ENCODE results near the gene DET1. TPM values are rescaled to one million over a fixed set of nuclear protein-coding genes. Genes with fewer than 3 reads are reported as not detected.
"Not testable (repeated sequence)": the region's sequence is repeated elsewhere in the genome, so short reads cannot be mapped to it uniquely, and the experiment has no call there.

DET1 gene
- total RNA-seq, 4 donors from 2014 or later, result 4.1 to 8.7 (median 6.7) TPM

DNA sequence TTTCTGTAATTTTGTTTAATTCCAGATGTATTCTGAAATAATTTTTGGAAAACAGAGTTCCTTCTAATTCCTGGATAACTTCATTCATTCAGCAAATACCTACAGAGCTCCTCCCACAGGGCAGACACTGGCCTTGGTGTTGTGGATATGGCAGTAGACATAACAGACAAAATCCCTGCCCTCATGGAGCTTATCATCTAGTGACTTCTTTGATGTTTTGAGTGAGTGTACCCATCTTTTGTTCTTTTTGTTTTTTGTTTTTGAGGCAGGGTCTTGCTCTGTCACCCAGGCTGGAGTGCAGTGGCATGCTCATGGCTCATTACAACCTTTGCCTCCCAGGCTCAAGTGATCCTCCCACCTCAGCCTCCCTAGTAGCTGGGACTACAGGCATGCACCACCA, 21.1 kb downstream of the DET1 start:
- DNase-seq (ENCODE audit: low spot score) (no peak), ATAC-seq (ENCODE audit: low FRiP score) (no peak)
- TF ChIP-seq, protein P1, sequence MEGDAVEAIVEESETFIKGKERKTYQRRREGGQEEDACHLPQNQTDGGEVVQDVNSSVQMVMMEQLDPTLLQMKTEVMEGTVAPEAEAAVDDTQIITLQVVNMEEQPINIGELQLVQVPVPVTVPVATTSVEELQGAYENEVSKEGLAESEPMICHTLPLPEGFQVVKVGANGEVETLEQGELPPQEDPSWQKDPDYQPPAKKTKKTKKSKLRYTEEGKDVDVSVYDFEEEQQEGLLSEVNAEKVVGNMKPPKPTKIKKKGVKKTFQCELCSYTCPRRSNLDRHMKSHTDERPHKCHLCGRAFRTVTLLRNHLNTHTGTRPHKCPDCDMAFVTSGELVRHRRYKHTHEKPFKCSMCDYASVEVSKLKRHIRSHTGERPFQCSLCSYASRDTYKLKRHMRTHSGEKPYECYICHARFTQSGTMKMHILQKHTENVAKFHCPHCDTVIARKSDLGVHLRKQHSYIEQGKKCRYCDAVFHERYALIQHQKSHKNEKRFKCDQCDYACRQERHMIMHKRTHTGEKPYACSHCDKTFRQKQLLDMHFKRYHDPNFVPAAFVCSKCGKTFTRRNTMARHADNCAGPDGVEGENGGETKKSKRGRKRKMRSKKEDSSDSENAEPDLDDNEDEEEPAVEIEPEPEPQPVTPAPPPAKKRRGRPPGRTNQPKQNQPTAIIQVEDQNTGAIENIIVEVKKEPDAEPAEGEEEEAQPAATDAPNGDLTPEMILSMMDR (IDR thresholded peaks at IDR 0.05), result no peak

DNA sequence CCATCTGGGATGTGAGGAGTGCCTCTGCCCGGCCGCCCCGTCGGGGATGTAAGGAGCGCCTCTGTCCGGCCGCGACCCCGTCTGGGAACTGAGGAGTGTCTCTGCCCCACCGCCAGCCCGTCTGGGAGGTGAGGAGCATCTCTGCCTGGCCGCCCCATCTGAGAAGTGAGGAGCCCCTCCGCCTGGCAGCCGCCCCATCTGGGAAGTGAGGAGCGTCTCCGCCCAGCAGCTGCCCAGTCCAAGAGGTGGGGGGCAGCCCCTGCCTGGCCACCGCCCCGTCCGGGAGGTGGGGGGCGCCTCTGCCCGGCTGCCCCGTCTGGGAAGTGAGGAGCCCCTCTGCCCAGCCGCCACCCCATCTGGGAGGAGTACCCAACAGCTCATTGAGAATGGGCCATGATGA, 22.4 kb downstream of the DET1 start:
- not testable (repeated sequence) for ATAC-seq (ENCODE audit: low FRiP score)

DNA sequence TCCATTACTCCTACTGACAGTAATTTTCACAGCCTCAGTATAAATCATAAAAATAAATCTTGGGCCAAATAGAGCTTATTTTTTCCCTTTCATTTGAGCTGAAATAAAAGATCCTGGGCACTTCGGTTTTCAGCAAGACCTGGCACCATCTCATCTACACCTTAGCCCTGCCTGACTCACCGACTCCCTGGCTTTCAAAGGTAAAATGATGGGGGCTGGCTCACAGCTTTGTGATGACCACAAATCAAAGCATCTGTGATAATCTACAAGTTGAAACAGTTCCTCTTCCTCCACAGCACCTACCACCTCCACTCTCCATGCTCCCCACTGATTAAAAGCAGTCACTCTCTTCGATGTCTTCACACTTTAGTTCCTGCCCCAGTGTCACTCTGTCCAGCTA, 27.6 kb downstream of the DET1 start:
- TF ChIP-seq, protein P1 (IDR thresholded peaks at IDR 0.05), result no peak
- DNase-seq (ENCODE audit: low spot score), result no peak
- no peak for ATAC-seq (ENCODE audit: low FRiP score)

More for the DNA sequence above, 22.4 kb downstream of the DET1 start:
- DNase-seq (ENCODE audit: low spot score), result not testable (repeated sequence)

DNA sequence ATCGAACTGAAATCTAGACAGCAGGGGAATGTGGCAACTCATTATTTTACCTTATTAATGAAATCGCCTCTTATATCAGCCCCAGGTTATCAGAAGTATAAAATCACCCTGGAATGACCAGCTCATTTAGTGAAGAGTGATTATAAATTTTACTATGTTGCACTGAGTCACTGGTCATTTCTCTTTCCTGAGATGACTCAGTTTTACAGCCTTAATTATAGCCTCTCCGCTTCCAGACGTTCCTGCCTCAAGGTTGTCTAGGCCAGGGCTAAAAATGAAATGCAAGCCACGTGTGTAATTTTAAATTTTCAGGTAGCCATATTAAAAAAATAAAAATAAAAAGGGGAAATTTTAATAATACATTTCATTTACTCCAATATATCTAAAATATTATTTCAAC, 33.3 kb downstream of the DET1 start:
- no peak for ATAC-seq (ENCODE audit: low FRiP score)
- TF ChIP-seq, protein P1 (IDR thresholded peaks at IDR 0.05), result no peak
- DNase-seq (ENCODE audit: low spot score), result no peak

DNA sequence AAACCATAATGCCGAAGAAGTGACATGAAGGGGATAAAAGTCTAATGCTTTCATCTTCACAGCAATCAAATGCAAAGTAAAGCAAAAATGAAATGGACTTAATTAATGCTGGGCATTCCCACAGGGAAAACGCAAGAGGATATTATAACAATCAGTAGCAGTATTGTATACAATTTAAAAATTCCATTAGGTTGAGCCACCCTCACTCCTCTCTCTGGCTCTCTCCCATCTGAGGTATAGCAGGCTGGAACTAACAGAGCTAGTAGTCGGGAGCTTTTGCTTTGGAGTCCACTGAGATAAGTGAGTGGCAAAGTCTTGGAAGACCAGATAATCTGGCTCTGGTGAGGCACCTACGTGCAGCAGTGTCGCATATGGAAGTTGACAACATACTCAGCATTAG, 33.9 kb downstream of the DET1 start:
- DNase-seq (ENCODE audit: low spot score) (no peak), ATAC-seq (ENCODE audit: low FRiP score) (no peak)
- TF ChIP-seq, protein P1 (IDR thresholded peaks at IDR 0.05), result no peak

DNA sequence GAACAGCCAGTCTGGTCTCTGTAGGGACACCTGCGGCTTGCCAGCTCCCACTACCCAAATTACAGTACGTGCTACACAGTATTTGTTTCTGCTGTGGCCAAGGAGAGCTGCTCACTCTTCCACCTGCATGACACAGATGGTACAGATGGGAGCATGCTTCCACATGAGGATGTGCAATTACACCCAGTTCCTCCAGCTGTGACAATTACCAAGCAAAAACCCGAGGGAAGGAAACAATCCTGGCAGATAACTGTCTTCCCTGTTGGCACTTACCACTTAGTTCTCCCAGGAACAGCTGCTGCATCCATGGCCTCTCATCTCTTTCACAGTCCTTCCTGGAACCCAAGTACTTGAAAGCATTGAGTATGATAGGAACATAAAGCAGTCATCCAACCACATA, 34.4 kb downstream of the DET1 start:
- DNase-seq (ENCODE audit: low spot score) (no peak), ATAC-seq (ENCODE audit: low FRiP score) (no peak)
- TF ChIP-seq, protein P1 (IDR thresholded peaks at IDR 0.05), result no peak

DNA sequence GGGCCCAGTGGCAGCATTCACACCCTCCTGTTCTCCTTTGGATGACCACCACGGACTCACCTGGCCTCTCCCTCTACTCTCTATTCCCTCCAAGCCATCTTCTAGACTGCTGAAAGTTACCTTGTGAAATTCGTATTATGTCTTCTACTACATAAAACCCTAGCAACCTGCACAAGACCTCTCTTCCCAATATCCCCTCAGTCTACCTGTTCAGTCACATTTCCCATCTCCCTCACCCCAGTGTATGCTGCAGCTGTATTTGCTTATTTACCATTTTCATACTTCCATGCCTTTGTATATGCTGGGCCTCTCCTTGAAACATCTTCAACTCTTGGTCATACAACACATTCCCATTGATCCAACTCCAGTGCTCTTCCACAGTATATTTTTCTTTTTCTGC, 35.3 kb downstream of the DET1 start:
- ATAC-seq (ENCODE audit: low FRiP score), result no peak
- TF ChIP-seq, protein P1 (IDR thresholded peaks at IDR 0.05), result no peak
- DNase-seq (ENCODE audit: low spot score), result no peak

DNA sequence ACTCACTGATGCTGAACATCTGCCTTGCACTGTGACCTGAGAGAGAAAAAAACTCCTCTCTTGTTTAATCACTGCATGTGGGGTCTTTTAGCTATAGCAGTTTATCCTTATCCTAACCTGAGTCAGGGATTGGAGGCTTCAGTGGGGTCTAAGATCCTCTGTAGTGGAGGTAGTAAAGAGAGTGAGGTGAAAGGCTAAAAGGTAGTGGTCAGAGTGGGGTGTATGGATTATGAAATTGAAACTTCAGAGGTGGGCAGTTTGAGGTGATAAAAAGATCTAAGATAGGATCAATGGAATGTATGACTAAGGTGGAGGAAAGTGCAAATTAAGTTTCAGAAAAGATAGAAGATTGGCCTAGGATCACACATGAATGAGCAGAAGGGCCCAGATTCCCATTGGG, 36.5 kb downstream of the DET1 start:
- no peak for DNase-seq (ENCODE audit: low spot score)
- ATAC-seq (ENCODE audit: low FRiP score), result no peak
- TF ChIP-seq, protein P1 (IDR thresholded peaks at IDR 0.05), result no peak
